Adrenal gland (tissue), 5 donors: ENCODE results near the gene TNRC6B.
"Not testable (repeated sequence)": the region's sequence is repeated elsewhere in the genome, so short reads cannot be mapped to it uniquely, and the experiment has no call there.

ENCODE experiments used
- POLR2A ChIP-seq, 2 donors: fragments of 450-650 bp; IDR thresholded peaks; one replicate each; pipeline ENCODE4 v1.6.1; 2017; ENCODE audit warnings: antibody characterized with exemption in 2 of 2, mild to moderate bottlenecking in 2 of 2, moderate library complexity in 1 of 2
- TF ChIP-seq, protein P1 (sequence below), 6 experiments: fragments of 450-650 bp in 4 of 6; fragments of 200-600 bp in 2 of 6; sonication (generic) in 1 of 6; IDR thresholded peaks; 1 replicate in 5 of 6; 2 replicates in 1 of 6; pipeline versions ENCODE4 v1.5.1 to v1.8.0; 2016 to 2021; ENCODE audit warnings: antibody characterized with exemption in 6 of 6, mild to moderate bottlenecking in 2 of 6, moderate library complexity in 1 of 6
- donor health status: DM: no; HTN: no; CAD: no.

DNA sequence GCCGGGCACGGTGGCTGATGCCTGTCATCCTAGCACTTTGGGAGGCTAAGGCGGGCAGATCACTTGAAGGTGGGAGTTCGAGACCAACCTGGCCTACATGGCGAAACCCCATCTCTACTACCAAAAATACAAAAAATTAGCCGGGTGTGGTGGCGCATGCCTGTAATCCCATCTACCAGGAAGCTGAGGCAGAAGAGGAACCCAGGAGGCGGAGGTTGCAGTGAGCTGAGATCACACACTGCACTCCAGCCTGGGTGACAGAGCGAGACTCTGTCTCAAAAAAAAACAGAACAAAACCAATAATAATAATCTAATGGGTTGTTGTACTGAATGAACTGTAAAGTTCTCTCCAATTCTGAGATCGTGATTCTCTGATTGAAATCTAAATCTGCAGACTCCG, 200.7 kb downstream of the TNRC6B start:
- TF ChIP-seq POLR2A (IDR thresholded peaks at IDR 0.05), result not testable (repeated sequence)
- TF ChIP-seq, protein P1, sequence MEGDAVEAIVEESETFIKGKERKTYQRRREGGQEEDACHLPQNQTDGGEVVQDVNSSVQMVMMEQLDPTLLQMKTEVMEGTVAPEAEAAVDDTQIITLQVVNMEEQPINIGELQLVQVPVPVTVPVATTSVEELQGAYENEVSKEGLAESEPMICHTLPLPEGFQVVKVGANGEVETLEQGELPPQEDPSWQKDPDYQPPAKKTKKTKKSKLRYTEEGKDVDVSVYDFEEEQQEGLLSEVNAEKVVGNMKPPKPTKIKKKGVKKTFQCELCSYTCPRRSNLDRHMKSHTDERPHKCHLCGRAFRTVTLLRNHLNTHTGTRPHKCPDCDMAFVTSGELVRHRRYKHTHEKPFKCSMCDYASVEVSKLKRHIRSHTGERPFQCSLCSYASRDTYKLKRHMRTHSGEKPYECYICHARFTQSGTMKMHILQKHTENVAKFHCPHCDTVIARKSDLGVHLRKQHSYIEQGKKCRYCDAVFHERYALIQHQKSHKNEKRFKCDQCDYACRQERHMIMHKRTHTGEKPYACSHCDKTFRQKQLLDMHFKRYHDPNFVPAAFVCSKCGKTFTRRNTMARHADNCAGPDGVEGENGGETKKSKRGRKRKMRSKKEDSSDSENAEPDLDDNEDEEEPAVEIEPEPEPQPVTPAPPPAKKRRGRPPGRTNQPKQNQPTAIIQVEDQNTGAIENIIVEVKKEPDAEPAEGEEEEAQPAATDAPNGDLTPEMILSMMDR (IDR thresholded peaks at IDR 0.05), result not testable (repeated sequence)
